ENCODE results near the gene TBXT. TPM values are rescaled to one million over a fixed set of nuclear protein-coding genes. Genes with fewer than 3 reads are reported as not detected.

The TBXT gene
- total RNA-seq, 1 donor from 2014 or later: 44.8 TPM

GRCh38 chr6:166204852-166205650 is 37.4 kb upstream of the TBXT start:
- Mint-ChIP-seq H3K4me3 (ENCODE audit: unreplicated experiment) (no peak overlapping the region), H3K9me3 (ENCODE audit: unreplicated experiment) (no peaks in the 10 kb centered on the region)

GRCh38 chr6:166203641-166204222 is 36.1 kb upstream of the TBXT start:
- Mint-ChIP-seq H3K4me3 (ENCODE audit: unreplicated experiment) (no peak overlapping the region), H3K27me3 (ENCODE audit: unreplicated experiment) (peaks cover 6% of the 10 kb centered on the region), H3K9me3 (ENCODE audit: unreplicated experiment) (no peaks in the 10 kb centered on the region), H3K27ac (ENCODE audit: unreplicated experiment) (no peak overlapping the region), H3K4me1 (ENCODE audit: unreplicated experiment) (no peaks in the 10 kb centered on the region), H3K36me3 (ENCODE audit: low read depth, unreplicated experiment) (no peaks in the 10 kb centered on the region)
- TF ChIP-seq CTCF (IDR thresholded peaks at IDR 0.05; ENCODE audit: unreplicated experiment): no peak
- DNase-seq (ENCODE audit: low spot score): no peak

More at GRCh38 chr6:166204852-166205650, 37.4 kb upstream of the TBXT start:
- peaks cover 6% of the 10 kb centered on the region for H3K27me3 Mint-ChIP-seq (ENCODE audit: unreplicated experiment)
- no peak for DNase-seq (ENCODE audit: low spot score)
- no peaks in the 10 kb centered on the region for H3K36me3 Mint-ChIP-seq (ENCODE audit: low read depth, unreplicated experiment)
- no peak for TF ChIP-seq CTCF (IDR thresholded peaks at IDR 0.05; ENCODE audit: unreplicated experiment)
- H3K4me1 Mint-ChIP-seq (ENCODE audit: unreplicated experiment): peaks cover under 1% of the 10 kb centered on the region
- H3K27ac Mint-ChIP-seq (ENCODE audit: unreplicated experiment): no peak overlapping the region

- Mint-ChIP-seq H3K9me3 (ENCODE audit: unreplicated experiment) (no peaks in the 10 kb centered on the region), H3K4me3 (ENCODE audit: unreplicated experiment) (no peak overlapping the region), H3K36me3 (ENCODE audit: low read depth, unreplicated experiment) (no peaks in the 10 kb centered on the region), H3K27ac (ENCODE audit: unreplicated experiment) (no peak overlapping the region), H3K27me3 (ENCODE audit: unreplicated experiment) (peaks cover 6% of the 10 kb centered on the region), H3K4me1 (ENCODE audit: unreplicated experiment) (no peaks in the 10 kb centered on the region)
- TF ChIP-seq CTCF (IDR thresholded peaks at IDR 0.05; ENCODE audit: unreplicated experiment): no peak
- no peak for DNase-seq (ENCODE audit: low spot score)
Observed at GRCh38 chr6:166203003-166203640, 35.5 kb upstream of the TBXT start.

GRCh38 chr6:166202321-166202733 is 34.7 kb upstream of the TBXT start:
- Mint-ChIP-seq H3K27ac (ENCODE audit: unreplicated experiment) (no peak overlapping the region), H3K4me1 (ENCODE audit: unreplicated experiment) (no peaks in the 10 kb centered on the region), H3K9me3 (ENCODE audit: unreplicated experiment) (no peaks in the 10 kb centered on the region), H3K36me3 (ENCODE audit: low read depth, unreplicated experiment) (no peaks in the 10 kb centered on the region), H3K4me3 (ENCODE audit: unreplicated experiment) (no peak overlapping the region), H3K27me3 (ENCODE audit: unreplicated experiment) (peaks cover 3% of the 10 kb centered on the region)
- TF ChIP-seq CTCF (IDR thresholded peaks at IDR 0.05; ENCODE audit: unreplicated experiment): no peak
- no peak for DNase-seq (ENCODE audit: low spot score)

GRCh38 chr6:166201878-166202277 is 34.2 kb upstream of the TBXT start:
- H3K27me3 Mint-ChIP-seq (ENCODE audit: unreplicated experiment): peaks cover 3% of the 10 kb centered on the region

More at GRCh38 chr6:166201878-166202277, 34.2 kb upstream of the TBXT start:
- Mint-ChIP-seq H3K27ac (ENCODE audit: unreplicated experiment) (no peak overlapping the region), H3K4me3 (ENCODE audit: unreplicated experiment) (no peak overlapping the region), H3K9me3 (ENCODE audit: unreplicated experiment) (no peaks in the 10 kb centered on the region), H3K4me1 (ENCODE audit: unreplicated experiment) (no peaks in the 10 kb centered on the region), H3K36me3 (ENCODE audit: low read depth, unreplicated experiment) (no peaks in the 10 kb centered on the region)
- no peak for TF ChIP-seq CTCF (IDR thresholded peaks at IDR 0.05; ENCODE audit: unreplicated experiment)
- no peak for DNase-seq (ENCODE audit: low spot score)
